Subcutaneous adipose tissue (tissue), 4 donors: Measurements from ENCODE around the gene IFITM10. TPM values are rescaled to one million over a fixed set of nuclear protein-coding genes. Genes with fewer than 3 reads are reported as not detected.

Source experiments
- total RNA-seq, 4 donors: library from RNA; depleted of rRNA; stranded (reverse); fragments of >200 nt; gene quantifications; one replicate each; pipeline ENCODE4 v1.1.0, GENCODE V29; 2016
- TF ChIP-seq, protein P1 (sequence below): fragments of 450-650 bp; IDR thresholded peaks from one replicate; pipeline ENCODE4 v1.5.1; 2016; ENCODE audit warnings: low read depth, mild to moderate bottlenecking, control low read depth, antibody characterized with exemption, moderate library complexity

The IFITM10 gene
- total RNA-seq, 4 donors from 2014 or later: 1.1 to 2.4 (median 1.3) TPM; not detected in 1

DNA sequence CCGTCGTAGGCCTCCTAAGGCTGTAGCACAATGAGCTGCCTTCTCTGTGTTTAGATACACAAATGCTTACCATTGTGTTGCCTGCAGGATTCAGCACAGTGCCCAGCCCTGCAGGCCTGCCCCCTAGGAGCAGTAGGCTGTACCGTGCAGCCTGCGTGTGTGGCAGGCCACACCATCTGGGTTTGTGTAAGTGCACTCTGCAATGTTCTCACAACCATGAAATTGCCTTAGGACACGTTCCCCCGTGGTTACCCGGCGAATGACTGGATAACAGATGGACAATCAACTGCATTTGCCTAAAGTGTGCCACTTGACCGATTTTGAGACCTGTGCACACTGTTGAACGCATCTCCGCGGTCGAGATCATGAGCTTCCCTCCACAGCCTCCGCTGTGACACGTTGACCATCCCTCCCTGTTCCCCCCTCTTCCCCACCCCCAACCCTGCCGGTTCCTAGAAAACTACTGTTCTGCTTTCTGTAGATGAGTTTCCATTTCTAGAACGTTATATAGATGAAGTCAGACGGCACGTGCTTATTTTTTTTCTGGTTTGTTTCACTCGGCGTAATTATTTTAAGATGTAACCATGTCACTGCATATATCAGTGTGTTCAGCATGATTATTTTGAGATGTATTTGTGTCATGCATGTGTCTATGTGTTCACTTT, 35.5 kb upstream of the IFITM10 start:
- TF ChIP-seq, protein P1, sequence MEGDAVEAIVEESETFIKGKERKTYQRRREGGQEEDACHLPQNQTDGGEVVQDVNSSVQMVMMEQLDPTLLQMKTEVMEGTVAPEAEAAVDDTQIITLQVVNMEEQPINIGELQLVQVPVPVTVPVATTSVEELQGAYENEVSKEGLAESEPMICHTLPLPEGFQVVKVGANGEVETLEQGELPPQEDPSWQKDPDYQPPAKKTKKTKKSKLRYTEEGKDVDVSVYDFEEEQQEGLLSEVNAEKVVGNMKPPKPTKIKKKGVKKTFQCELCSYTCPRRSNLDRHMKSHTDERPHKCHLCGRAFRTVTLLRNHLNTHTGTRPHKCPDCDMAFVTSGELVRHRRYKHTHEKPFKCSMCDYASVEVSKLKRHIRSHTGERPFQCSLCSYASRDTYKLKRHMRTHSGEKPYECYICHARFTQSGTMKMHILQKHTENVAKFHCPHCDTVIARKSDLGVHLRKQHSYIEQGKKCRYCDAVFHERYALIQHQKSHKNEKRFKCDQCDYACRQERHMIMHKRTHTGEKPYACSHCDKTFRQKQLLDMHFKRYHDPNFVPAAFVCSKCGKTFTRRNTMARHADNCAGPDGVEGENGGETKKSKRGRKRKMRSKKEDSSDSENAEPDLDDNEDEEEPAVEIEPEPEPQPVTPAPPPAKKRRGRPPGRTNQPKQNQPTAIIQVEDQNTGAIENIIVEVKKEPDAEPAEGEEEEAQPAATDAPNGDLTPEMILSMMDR: no peak

GRCh38 chr11:1784761-1785650, 34.6 kb upstream of the IFITM10 start:
- TF ChIP-seq, protein P1: no peak

DNA sequence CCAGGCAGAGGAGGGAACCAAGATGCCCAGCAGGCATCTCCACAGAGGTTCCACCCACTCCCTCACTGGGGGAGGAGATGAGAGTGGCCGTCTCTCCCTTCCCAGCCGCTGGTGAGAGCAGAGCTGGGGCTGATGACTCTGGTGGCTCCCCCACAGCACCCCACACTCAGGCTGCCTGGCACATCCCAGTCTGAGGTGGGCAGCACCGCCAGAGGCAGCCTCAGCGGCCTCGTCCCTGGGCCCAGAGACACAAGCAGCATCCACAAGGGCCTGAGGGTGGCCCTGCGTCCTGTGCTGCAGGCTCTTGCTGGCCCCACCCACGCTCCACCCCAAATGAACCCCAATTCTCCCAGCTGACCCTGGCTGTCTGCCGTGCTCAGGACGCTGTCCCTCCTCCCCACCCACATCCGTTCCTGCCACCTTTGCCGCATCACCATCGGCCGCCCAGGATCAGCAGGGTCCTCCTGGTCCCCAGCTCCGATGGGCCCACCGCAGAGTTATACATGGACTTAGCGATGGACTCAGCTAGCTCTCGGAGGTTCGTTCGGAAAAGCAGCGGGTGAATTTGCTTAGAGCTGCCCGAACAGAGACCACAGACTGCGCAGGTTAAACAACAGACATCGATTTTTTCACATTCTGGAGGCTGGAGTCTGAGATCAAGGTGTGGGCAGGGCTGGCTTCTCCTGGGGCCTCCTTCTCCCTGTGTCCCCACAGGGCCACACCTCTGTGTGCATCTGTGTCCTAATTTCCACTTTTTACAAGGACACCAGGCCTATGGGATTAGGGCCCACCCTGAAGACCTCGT, 33.5 kb upstream of the IFITM10 start:
- TF ChIP-seq, protein P1: no peak

GRCh38 chr11:1782831-1783724, 32.7 kb upstream of the IFITM10 start:
- TF ChIP-seq, protein P1: no peak

GRCh38 chr11:1782031-1782590, 31.7 kb upstream of the IFITM10 start:
- TF ChIP-seq, protein P1: no peak

- TF ChIP-seq, protein P1: no peak
These were observed 31.2 kb upstream of the IFITM10 start for GRCh38 chr11:1781593-1781975.
